Smooth muscle cell (in vitro differentiated cells): Measurements from ENCODE around the gene UBL7. TPM values are rescaled to one million over a fixed set of nuclear protein-coding genes. Genes with fewer than 3 reads are reported as not detected.

Experiments used
- DNase-seq: peaks from one replicate; lab custom pipeline; 2025; ENCODE audit not compliant: unreplicated experiment; lab: John Stamatoyannopoulos, UW
- H2AFZ ChIP-seq: fragments of 200-600 bp; sonication (generic); 2 replicates; pipeline ENCODE4 v1.6.0; 2016; ENCODE audit warnings: antibody characterized with exemption, low read depth, mild to moderate bottlenecking
- H3F3A ChIP-seq: fragments of 200-600 bp; sonication (generic); 2 replicates; pipeline ENCODE4 v1.6.0; 2017; ENCODE audit warnings: antibody characterized with exemption, low read depth
- H3K27ac ChIP-seq: fragments of 200-600 bp; sonication (generic); 2 replicates; pipeline ENCODE4 v1.5.1; 2016; ENCODE audit warnings: low read depth, mild to moderate bottlenecking
- H3K27me3 ChIP-seq: fragments of 200-600 bp; sonication (generic); 2 replicates; pipeline ENCODE4 v1.6.1; 2016; ENCODE audit warnings: low read depth, mild to moderate bottlenecking
- H3K36me3 ChIP-seq: fragments of 200-600 bp; sonication (generic); 2 replicates; pipeline ENCODE4 v1.5.1; 2016; ENCODE audit warnings: low read depth
- H3K4me1 ChIP-seq: fragments of 200-600 bp; sonication (generic); 2 replicates; pipeline ENCODE4 v1.5.1; 2016; ENCODE audit warnings: low read depth
- H3K4me2 ChIP-seq: fragments of 200-600 bp; sonication (generic); 2 replicates; pipeline ENCODE4 v1.6.0; 2016; ENCODE audit warnings: mild to moderate bottlenecking
- H3K4me3 ChIP-seq: fragments of 200-600 bp; sonication (generic); 2 replicates; pipeline ENCODE4 v1.5.1; 2016; ENCODE audit warnings: mild to moderate bottlenecking
- H3K79me2 ChIP-seq: fragments of 200-600 bp; sonication (generic); 2 replicates; pipeline ENCODE4 v1.6.0; 2016; ENCODE audit warnings: low read depth, mild to moderate bottlenecking
- H3K9ac ChIP-seq: fragments of 200-600 bp; sonication (generic); 2 replicates; pipeline ENCODE4 v1.6.0; 2016; ENCODE audit warnings: low read depth
- H3K9me3 ChIP-seq: fragments of 200-600 bp; sonication (generic); replicated peaks from 2 replicates; pipeline ENCODE4 v1.5.1; 2016; ENCODE audit warnings: low read depth
- H4K20me1 ChIP-seq: fragments of 200-600 bp; sonication (generic); 2 replicates; pipeline ENCODE4 v1.6.0; 2016; ENCODE audit warnings: low read depth
- CTCF ChIP-seq: fragments of 200-600 bp; sonication (generic); IDR thresholded peaks from 2 replicates; pipeline ENCODE4 v1.5.1; 2017; ENCODE audit warnings: borderline replicate concordance, mild to moderate bottlenecking, antibody characterized with exemption; ENCODE audit not compliant: insufficient read depth, poor library complexity, severe bottlenecking
- WGBS: methylation state at CpG from one replicate; pipeline ENCODE4 v1.1.7; 2016; ENCODE audit warnings: low lambda C conversion rate; 5-methylcytosine and 5-hydroxymethylcytosine counted together
- polyA plus RNA-seq: library from polyadenylated mRNA; unstranded; fragments of >200 nt; fragmentation: Nextera tagmentation; extraction: Ambion mirVana; gene quantifications from 2 replicates; pipeline ENCODE4 v1.2.1, GENCODE V29; 2016
- total RNA-seq: library from RNA; depleted of rRNA; stranded (reverse); fragments of >200 nt; gene quantifications from 2 replicates; pipeline ENCODE4 v1.2.3, GENCODE V29; 2014

UBL7 gene
- total and polyA plus RNA-seq, 2 experiments from 2014 or later, result 60.6 to 64.4 TPM

GRCh38 chr15:74442604-74443003 lies 18.4 kb downstream of the UBL7 start:
- H3K79me2 ChIP-seq, result no peaks in the 10 kb centered on the region
- WGBS, result 68% methylated on average over 3 of the region's 3 CpGs
- no peaks in the 10 kb centered on the region for H4K20me1 ChIP-seq
- H3K4me3 ChIP-seq, result no peak overlapping the region
- H3K27ac ChIP-seq, result no peak overlapping the region
- TF ChIP-seq CTCF, result no peak
- no peaks in the 10 kb centered on the region for H3K36me3 ChIP-seq
- no peak for DNase-seq
- no peaks in the 10 kb centered on the region for H3K27me3 ChIP-seq
- no peak overlapping the region for H2AFZ ChIP-seq
- no peak overlapping the region for H3K4me2 ChIP-seq
- no peaks in the 10 kb centered on the region for H3F3A ChIP-seq
- peaks cover 7% of the 10 kb centered on the region for H3K4me1 ChIP-seq
- no peak overlapping the region for H3K9ac ChIP-seq
- no peaks in the 10 kb centered on the region for H3K9me3 ChIP-seq

- Histone ChIP-seq H4K20me1 (no peaks in the 10 kb centered on the region), H3K27me3 (no peaks in the 10 kb centered on the region), H3K27ac (no peak overlapping the region), H3K4me1 (peaks cover 7% of the 10 kb centered on the region), H3K36me3 (no peaks in the 10 kb centered on the region), H3K9me3 (no peaks in the 10 kb centered on the region), H3K79me2 (no peaks in the 10 kb centered on the region), H3K9ac (no peak overlapping the region), H3F3A (no peaks in the 10 kb centered on the region), H3K4me2 (no peak overlapping the region), H2AFZ (no peak overlapping the region), H3K4me3 (no peak overlapping the region)
- no peak for TF ChIP-seq CTCF
- WGBS, result 87% methylated on average over 3 of the region's 3 CpGs
- no peak for DNase-seq
These were observed 18.9 kb downstream of the UBL7 start for GRCh38 chr15:74442063-74442462.

- H3K36me3 ChIP-seq, result no peaks in the 10 kb centered on the region
- no peak for DNase-seq
- 92% methylated on average over 6 of the region's 6 CpGs for WGBS
- no peaks in the 10 kb centered on the region for H3K27me3 ChIP-seq
- H3F3A ChIP-seq, result no peaks in the 10 kb centered on the region
- no peak overlapping the region for H2AFZ ChIP-seq
- H3K4me2 ChIP-seq, result no peak overlapping the region
- TF ChIP-seq CTCF, result no peak
- no peak overlapping the region for H3K9ac ChIP-seq
- no peak overlapping the region for H3K27ac ChIP-seq
- no peaks in the 10 kb centered on the region for H4K20me1 ChIP-seq
- no peaks in the 10 kb centered on the region for H3K9me3 ChIP-seq
- H3K79me2 ChIP-seq, result no peaks in the 10 kb centered on the region
- peaks cover 7% of the 10 kb centered on the region for H3K4me1 ChIP-seq
- no peak overlapping the region for H3K4me3 ChIP-seq
These were observed 19.6 kb downstream of the UBL7 start for GRCh38 chr15:74441248-74441941.
